ENCODE measurements around the gene FAM181B.
A peak's percentile ranks its signal among the peaks of the same experiment; 100 is the strongest.

Gene FAM181B

DNA sequence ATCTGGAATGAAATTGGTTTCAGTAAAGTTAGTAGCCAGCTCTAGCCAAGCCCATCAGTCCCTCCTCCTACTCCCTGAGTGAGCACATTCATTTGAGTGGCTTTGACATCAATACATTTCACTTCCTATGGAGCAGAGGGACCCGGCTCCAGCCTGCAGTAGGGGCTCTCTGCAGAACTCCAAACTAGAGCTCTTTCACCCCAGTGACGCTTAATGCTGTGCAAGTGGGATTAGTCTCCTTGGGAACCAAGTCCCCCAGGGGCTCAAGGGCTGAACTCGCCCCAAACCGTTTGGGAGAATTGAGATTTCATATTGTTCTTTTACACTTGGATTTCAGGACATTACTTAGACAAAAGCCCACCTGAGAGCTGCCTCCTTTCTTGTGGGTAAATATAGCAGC, 4.4 kb upstream of the FAM181B start:
- no peak overlapping the region for H3K4me3 ChIP-seq (ENCODE audit: low read length)
- no peak for TF ChIP-seq CTCF (IDR thresholded peaks at IDR 0.05; ENCODE audit: insufficient read depth, low read depth, low read length, missing control alignments)
- no peak for DNase-seq (ENCODE audit: low read depth)

DNA sequence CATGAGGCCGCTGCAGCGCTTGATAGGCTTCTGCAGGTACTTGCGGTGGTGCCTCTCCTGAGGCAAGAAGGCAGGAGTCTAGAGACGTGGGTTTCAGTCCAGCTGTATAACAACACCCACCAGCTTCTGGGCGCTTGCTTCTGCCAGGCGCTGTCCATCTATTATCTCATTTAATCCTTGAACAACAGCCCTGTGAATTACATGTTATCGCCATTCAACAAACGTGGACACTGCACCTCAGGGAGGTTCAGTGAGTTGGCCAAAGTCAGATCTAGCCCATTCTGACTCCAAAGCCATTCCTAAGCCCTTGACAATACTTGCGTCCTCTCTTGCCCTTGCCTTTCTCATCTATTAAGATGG, 436 bp upstream of the FAM181B start:
- DNase-seq (ENCODE audit: low read depth), result no peak
- peak overlapping the region; percentile 60 for H3K4me3 ChIP-seq (ENCODE audit: low read length)
- TF ChIP-seq CTCF (IDR thresholded peaks at IDR 0.05; ENCODE audit: insufficient read depth, low read depth, low read length, missing control alignments), result no peak

GRCh38 chr11:82732734-82733443, 775 bp downstream of the FAM181B start:
- H3K4me3 ChIP-seq (ENCODE audit: low read length), result peak overlapping the region; percentile 60
- TF ChIP-seq CTCF (IDR thresholded peaks at IDR 0.05; ENCODE audit: insufficient read depth, low read depth, low read length, missing control alignments), result no peak
- DNase-seq (ENCODE audit: low read depth), result peak; percentile 39

- peak overlapping the region; percentile 34 for H3K4me3 ChIP-seq (ENCODE audit: low read length)
Observed at GRCh38 chr11:82732348-82732733, 1.3 kb downstream of the FAM181B start.

DNA sequence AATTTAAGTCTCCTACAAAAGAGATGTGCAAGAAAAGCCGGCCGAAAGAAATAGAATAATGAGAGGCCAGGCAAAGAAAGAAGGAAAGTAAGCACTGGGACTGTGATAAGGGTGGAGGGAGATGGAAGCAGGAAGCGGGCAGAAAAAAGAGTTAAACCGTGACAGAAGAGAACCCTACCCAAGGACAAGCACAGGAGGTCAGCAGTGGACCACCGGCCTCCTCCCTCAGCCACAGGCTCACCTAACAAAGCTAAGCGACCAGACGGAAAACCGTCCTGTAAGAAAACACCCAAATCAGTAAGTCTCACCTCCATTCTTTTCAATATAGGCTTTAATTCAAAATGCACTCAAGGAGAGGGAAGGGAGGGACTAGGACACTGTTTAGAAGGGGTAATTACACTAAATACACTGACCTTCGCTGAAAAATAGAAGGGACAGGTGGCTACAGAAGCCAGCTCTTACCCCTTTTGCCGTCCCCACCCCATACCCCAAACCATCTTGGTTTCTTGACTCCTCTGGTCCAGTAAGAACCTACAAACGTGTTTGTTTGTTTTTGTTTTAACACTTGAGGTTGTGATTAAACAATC, 1.9 kb downstream of the FAM181B start:
- DNase-seq (ENCODE audit: low read depth), result no peak
- no peak for TF ChIP-seq CTCF (IDR thresholded peaks at IDR 0.05; ENCODE audit: insufficient read depth, low read depth, low read length, missing control alignments)
- no peak overlapping the region for H3K4me3 ChIP-seq (ENCODE audit: low read length)

More at GRCh38 chr11:82732348-82732733, 1.3 kb downstream of the FAM181B start:
- no peak for DNase-seq (ENCODE audit: low read depth)
- TF ChIP-seq CTCF (IDR thresholded peaks at IDR 0.05; ENCODE audit: insufficient read depth, low read depth, low read length, missing control alignments), result no peak

DNA sequence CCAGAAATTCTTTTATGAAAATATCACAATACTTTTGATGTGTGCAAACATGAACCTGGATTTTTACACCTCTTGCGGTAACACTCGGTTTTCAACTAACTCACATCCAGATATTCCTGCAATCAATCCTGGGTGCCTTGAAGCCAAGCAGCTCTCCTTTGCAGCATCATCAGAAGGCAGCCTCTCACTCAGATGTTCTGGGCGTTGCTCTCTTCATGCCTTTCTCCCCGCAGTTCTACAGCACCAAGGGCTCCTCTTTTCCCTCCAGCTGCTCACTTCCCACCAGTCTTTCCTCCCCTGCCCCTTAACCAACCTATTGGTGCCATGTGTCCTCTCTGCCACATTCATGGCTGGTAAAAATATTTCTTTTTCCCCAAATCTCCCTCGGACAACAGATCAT, 2.9 kb downstream of the FAM181B start:
- TF ChIP-seq CTCF (IDR thresholded peaks at IDR 0.05; ENCODE audit: insufficient read depth, low read depth, low read length, missing control alignments), result no peak
- DNase-seq (ENCODE audit: low read depth), result no peak
- H3K4me3 ChIP-seq (ENCODE audit: low read length), result no peak overlapping the region

- H3K4me3 ChIP-seq (ENCODE audit: low read length), result no peak overlapping the region
- peak; percentile 55 for DNase-seq (ENCODE audit: low read depth)
- TF ChIP-seq CTCF (IDR thresholded peaks at IDR 0.05; ENCODE audit: insufficient read depth, low read depth, low read length, missing control alignments), result no peak
Observed at GRCh38 chr11:82730286-82730685, 3.4 kb downstream of the FAM181B start.
